ENCODE measurements around the gene WBP2.

The WBP2 gene

GRCh38 chr17:75803883-75804282 lies 51.3 kb downstream of the WBP2 start:
- no peak overlapping the region for H3K9ac ChIP-seq (ENCODE audit: low read depth, low read length)
- peaks cover 9% of the 10 kb centered on the region for H3K36me3 ChIP-seq (ENCODE audit: insufficient read depth, low read length)
- no peak overlapping the region for H3K4me3 ChIP-seq (ENCODE audit: low read length)
- no peaks in the 10 kb centered on the region for H3K27me3 ChIP-seq (ENCODE audit: control insufficient read depth, insufficient read depth, low read length)
- H3K4me1 ChIP-seq (ENCODE audit: control insufficient read depth, insufficient read depth, low read length), result peaks cover 10% of the 10 kb centered on the region
- H3K4me2 ChIP-seq (ENCODE audit: low read length), result no peak overlapping the region
- no peaks in the 10 kb centered on the region for H3K9me3 ChIP-seq (replicated peaks; ENCODE audit: low read length)

- H3K4me3 ChIP-seq (ENCODE audit: low read length), result no peak overlapping the region
- H3K9ac ChIP-seq (ENCODE audit: low read depth, low read length), result no peak overlapping the region
- no peaks in the 10 kb centered on the region for H3K27me3 ChIP-seq (ENCODE audit: control insufficient read depth, insufficient read depth, low read length)
- peaks cover 18% of the 10 kb centered on the region for H3K36me3 ChIP-seq (ENCODE audit: insufficient read depth, low read length)
- no peaks in the 10 kb centered on the region for H3K9me3 ChIP-seq (replicated peaks; ENCODE audit: low read length)
- no peaks in the 10 kb centered on the region for H3K4me1 ChIP-seq (ENCODE audit: control insufficient read depth, insufficient read depth, low read length)
- no peak overlapping the region for H3K4me2 ChIP-seq (ENCODE audit: low read length)
Observed at GRCh38 chr17:75799402-75799801, 55.7 kb downstream of the WBP2 start.

DNA sequence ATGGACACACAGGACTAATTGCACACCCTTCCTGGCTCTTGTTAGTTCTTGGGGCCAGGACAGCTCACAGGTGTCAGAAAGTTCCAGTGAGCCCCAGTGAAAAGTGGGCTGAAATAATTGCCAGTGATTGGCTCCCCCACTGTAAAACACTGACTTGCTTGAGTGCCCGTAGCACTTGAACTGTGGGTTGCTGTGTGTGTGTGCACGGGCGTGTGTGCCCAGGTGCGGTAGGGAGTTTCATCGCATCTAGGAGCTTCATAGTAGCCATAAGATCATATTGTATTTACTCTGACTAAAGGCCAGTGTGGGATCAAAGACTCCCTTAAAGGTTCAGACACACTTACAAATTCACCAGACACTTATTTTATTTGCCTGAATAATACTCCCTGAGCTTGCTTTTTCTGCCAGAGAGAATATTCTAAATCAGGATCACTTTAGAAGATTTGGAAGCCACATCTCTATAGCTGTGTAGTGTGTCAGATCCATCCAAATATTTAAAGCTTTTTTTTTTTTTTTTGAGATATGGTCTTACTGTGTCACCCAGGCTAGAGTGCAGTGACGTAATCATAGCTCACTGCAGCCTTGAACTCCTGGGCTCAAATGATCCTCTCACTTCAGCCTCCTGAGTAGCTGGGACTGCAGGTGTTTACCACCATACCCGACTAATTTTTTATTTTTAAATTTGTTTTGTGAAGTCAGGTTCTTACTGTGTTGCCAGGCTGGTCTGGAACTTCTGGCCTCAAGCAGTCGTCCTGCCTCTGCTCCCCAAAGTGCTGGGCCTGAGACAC lies 59.1 kb downstream of the WBP2 start:
- H3K4me2 ChIP-seq (ENCODE audit: low read length), result no peak overlapping the region

More for the DNA sequence above, 59.1 kb downstream of the WBP2 start:
- no peak overlapping the region for H3K9ac ChIP-seq (ENCODE audit: low read depth, low read length)
- H3K4me3 ChIP-seq (ENCODE audit: low read length), result no peak overlapping the region
- H3K9me3 ChIP-seq (replicated peaks; ENCODE audit: low read length), result no peaks in the 10 kb centered on the region
- peaks cover 12% of the 10 kb centered on the region for H3K4me1 ChIP-seq (ENCODE audit: control insufficient read depth, insufficient read depth, low read length)
- no peaks in the 10 kb centered on the region for H3K27me3 ChIP-seq (ENCODE audit: control insufficient read depth, insufficient read depth, low read length)
- H3K36me3 ChIP-seq (ENCODE audit: insufficient read depth, low read length), result peaks cover 26% of the 10 kb centered on the region
